Measurements from ENCODE around the gene METTL13. TPM values are rescaled to one million over a fixed set of nuclear protein-coding genes. Genes with fewer than 3 reads are reported as not detected.

Gene METTL13
- polyA plus RNA-seq, 1 donor from 2014 or later = 8.4 TPM

Small RNA genes lying within 50 kb of the gene (small RNA-seq; reads per million reads assigned to genes)
- 0 reads per million in 3 experiments for gene RF00601

Other genes with a start within 250 kb of the METTL13 start
- not detected in 2 replicates for gene MYOCOS, start 159.4 kb upstream of the METTL13 start, polyA plus RNA-seq
- gene MYOC, start 129.0 kb upstream of the METTL13 start, polyA plus RNA-seq = not detected in 2 replicates
- 24.2 and 28.0 TPM in 2 replicates for gene VAMP4, start 39.6 kb upstream of the METTL13 start, polyA plus RNA-seq
- 33.2 and 37.1 TPM in 2 replicates for gene DNM3, start 59.8 kb downstream of the METTL13 start, polyA plus RNA-seq

Data from neural cell (in vitro differentiated cells).